ENCODE measurements around the gene TEX12. TPM values are rescaled to one million over a fixed set of nuclear protein-coding genes. Genes with fewer than 3 reads are reported as not detected.

The TEX12 gene
- total RNA-seq, 1 donor from 2014 or later = not detected

GRCh38 chr11:112177589-112177988 lies 10.4 kb downstream of the TEX12 start:
- Histone ChIP-seq H3K9me3 (no peaks in the 10 kb centered on the region), H3K36me3 (no peaks in the 10 kb centered on the region), H3K27ac (no peak overlapping the region), H3K27me3 (no peaks in the 10 kb centered on the region), H3K4me1 (peaks cover 0 to 3% of the 10 kb centered on the region in 2 donors), H3K4me3 (no peak overlapping the region)
- intact Hi-C loops (cut with DNase I) = no loop called here
- no peak for TF ChIP-seq CTCF (IDR thresholded peaks at IDR 0.05)
- no peak for DNase-seq (ENCODE audit: low spot score in 2 of 2)

GRCh38 chr11:112178428-112178827 lies 11.3 kb downstream of the TEX12 start:
- no peak for TF ChIP-seq CTCF (IDR thresholded peaks at IDR 0.05)
- H3K27me3 ChIP-seq = no peaks in the 10 kb centered on the region
- H3K4me3 ChIP-seq = no peak overlapping the region
- peaks cover 0 to 3% of the 10 kb centered on the region in 2 donors for H3K4me1 ChIP-seq
- no peaks in the 10 kb centered on the region for H3K9me3 ChIP-seq
- no peak for DNase-seq (ENCODE audit: low spot score in 2 of 2)
- H3K36me3 ChIP-seq = no peaks in the 10 kb centered on the region
- intact Hi-C loops (cut with DNase I) = no loop called here
- H3K27ac ChIP-seq = no peak overlapping the region

- Histone ChIP-seq H3K36me3 (no peaks in the 10 kb centered on the region), H3K27ac (no peak overlapping the region), H3K9me3 (no peaks in the 10 kb centered on the region), H3K4me1 (peaks cover 0 to 3% of the 10 kb centered on the region in 2 donors), H3K27me3 (no peaks in the 10 kb centered on the region), H3K4me3 (no peak overlapping the region)
- no peak for TF ChIP-seq CTCF (IDR thresholded peaks at IDR 0.05)
- DNase-seq (ENCODE audit: low spot score in 2 of 2) = no peak
- intact Hi-C loops (cut with DNase I) = no loop called here
These were observed 11.8 kb downstream of the TEX12 start for GRCh38 chr11:112178936-112179335.

- intact Hi-C loops (cut with DNase I) = no loop called here
- no peak for DNase-seq (ENCODE audit: low spot score in 2 of 2)
- H3K9me3 ChIP-seq = no peaks in the 10 kb centered on the region
- no peaks in the 10 kb centered on the region for H3K27me3 ChIP-seq
- no peak overlapping the region for H3K4me3 ChIP-seq
- peaks cover 0 to 3% of the 10 kb centered on the region in 2 donors for H3K4me1 ChIP-seq
- TF ChIP-seq CTCF (IDR thresholded peaks at IDR 0.05) = no peak
- H3K36me3 ChIP-seq = no peaks in the 10 kb centered on the region
- H3K27ac ChIP-seq = no peak overlapping the region
These were observed 12.4 kb downstream of the TEX12 start for GRCh38 chr11:112179601-112180000.

GRCh38 chr11:112182867-112183266 lies 15.7 kb downstream of the TEX12 start:
- no peak for DNase-seq (ENCODE audit: low spot score in 2 of 2)
- H3K36me3 ChIP-seq = no peaks in the 10 kb centered on the region
- no peaks in the 10 kb centered on the region for H3K4me1 ChIP-seq
- no peaks in the 10 kb centered on the region for H3K9me3 ChIP-seq
- intact Hi-C loops (cut with DNase I) = no loop called here
- TF ChIP-seq CTCF (IDR thresholded peaks at IDR 0.05) = no peak
- no peak overlapping the region for H3K27ac ChIP-seq
- H3K27me3 ChIP-seq = no peaks in the 10 kb centered on the region
- H3K4me3 ChIP-seq = no peak overlapping the region

GRCh38 chr11:112185883-112186282 lies 18.7 kb downstream of the TEX12 start:
- no peaks in the 10 kb centered on the region for H3K27me3 ChIP-seq
- no peaks in the 10 kb centered on the region for H3K9me3 ChIP-seq
- no peak overlapping the region for H3K27ac ChIP-seq
- H3K4me1 ChIP-seq = no peaks in the 10 kb centered on the region
- no peak overlapping the region for H3K4me3 ChIP-seq
- H3K36me3 ChIP-seq = no peaks in the 10 kb centered on the region
- intact Hi-C loops (cut with DNase I) = no loop called here
- TF ChIP-seq CTCF (IDR thresholded peaks at IDR 0.05) = no peak
- no peak for DNase-seq (ENCODE audit: low spot score in 2 of 2)
